GM12878 (cell line): ENCODE measurements around the gene DPP3.

ENCODE experiments used
- EZH2 ChIP-seq: IDR thresholded peaks from 2 replicates; pipeline ENCODE4 v1.6.1; 2012; ENCODE audit warnings: low read depth, mild to moderate bottlenecking, control low read depth, inconsistent platforms, low read length, borderline replicate concordance; ENCODE audit not compliant: control insufficient read depth
- FOXM1 ChIP-seq: IDR thresholded peaks from 2 replicates; pipeline ENCODE4 v1.6.1; 2012; ENCODE audit warnings: low read depth, mild to moderate bottlenecking, inconsistent platforms, low read length, moderate library complexity
- RCOR1 ChIP-seq: conservative IDR thresholded peaks from 2 replicates; pipeline ENCODE4 v1.6.1; 2012; ENCODE audit warnings: low read depth, low read length, improper control_type of control experiment
- SIN3A ChIP-seq: IDR thresholded peaks from 2 replicates; pipeline ENCODE4 v1.6.1; 2012; ENCODE audit warnings: low read depth, low read length, improper control_type of control experiment
- TCF12 ChIP-seq: IDR thresholded peaks from 2 replicates; pipeline ENCODE4 v1.6.1; 2011; ENCODE audit warnings: low read depth, mild to moderate bottlenecking, low read length
- TF ChIP-seq, protein P1 (sequence below), 3 experiments: IDR thresholded peaks in 2 of 3; conservative IDR thresholded peaks in 1 of 3; 2 replicates each; pipeline ENCODE4 v1.5.1; 2011; ENCODE audit warnings: low read depth in 3 of 3, low read length in 3 of 3, mild to moderate bottlenecking in 3 of 3, control low read depth in 2 of 3, moderate library complexity in 2 of 3, inconsistent platforms in 1 of 3, mixed read lengths in 1 of 3; ENCODE audit not compliant: control insufficient read depth in 2 of 3, insufficient read depth in 1 of 3; ENCODE audit errors: extremely low read depth in 1 of 3

DNA sequence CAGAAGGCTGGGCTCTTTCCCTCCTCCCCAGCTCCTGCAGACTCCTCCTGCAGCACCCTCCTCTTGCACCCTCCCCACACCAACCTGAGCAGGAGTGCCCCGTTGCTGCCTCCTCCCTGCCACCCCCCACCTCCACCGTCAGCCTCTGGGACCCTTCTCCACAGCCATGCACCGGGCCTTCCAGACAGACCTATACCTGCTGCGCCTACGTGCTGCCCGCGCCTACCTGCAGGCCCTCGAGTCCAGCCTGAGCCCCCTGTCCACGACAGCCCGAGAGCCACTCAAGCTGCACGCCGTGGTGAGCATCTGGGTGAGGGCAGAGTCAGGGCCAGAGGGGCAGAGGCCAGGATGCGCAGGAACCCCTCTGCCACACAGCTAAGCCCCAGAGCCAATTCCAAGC lies 49.4 kb downstream of the DPP3 start:
- TF ChIP-seq SIN3A (no peak), FOXM1 (no peak), TCF12 (no peak), EZH2 (no peak), RCOR1 (no peak)
- TF ChIP-seq, protein P1, sequence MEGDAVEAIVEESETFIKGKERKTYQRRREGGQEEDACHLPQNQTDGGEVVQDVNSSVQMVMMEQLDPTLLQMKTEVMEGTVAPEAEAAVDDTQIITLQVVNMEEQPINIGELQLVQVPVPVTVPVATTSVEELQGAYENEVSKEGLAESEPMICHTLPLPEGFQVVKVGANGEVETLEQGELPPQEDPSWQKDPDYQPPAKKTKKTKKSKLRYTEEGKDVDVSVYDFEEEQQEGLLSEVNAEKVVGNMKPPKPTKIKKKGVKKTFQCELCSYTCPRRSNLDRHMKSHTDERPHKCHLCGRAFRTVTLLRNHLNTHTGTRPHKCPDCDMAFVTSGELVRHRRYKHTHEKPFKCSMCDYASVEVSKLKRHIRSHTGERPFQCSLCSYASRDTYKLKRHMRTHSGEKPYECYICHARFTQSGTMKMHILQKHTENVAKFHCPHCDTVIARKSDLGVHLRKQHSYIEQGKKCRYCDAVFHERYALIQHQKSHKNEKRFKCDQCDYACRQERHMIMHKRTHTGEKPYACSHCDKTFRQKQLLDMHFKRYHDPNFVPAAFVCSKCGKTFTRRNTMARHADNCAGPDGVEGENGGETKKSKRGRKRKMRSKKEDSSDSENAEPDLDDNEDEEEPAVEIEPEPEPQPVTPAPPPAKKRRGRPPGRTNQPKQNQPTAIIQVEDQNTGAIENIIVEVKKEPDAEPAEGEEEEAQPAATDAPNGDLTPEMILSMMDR (IDR thresholded peaks at IDR 0.05 in 2 of 3, conservative IDR thresholded peaks at IDR 0.05 in 1 of 3; ENCODE audit: control insufficient read depth in 2 of 3, extremely low read depth in 1 of 3, insufficient read depth in 1 of 3, low read depth in 3 of 3, low read length in 3 of 3): no peak
